Measurements from ENCODE around the gene PTPA.
A peak's percentile ranks its signal among the peaks of the same experiment; 100 is the strongest.

PTPA gene

GRCh38 chr9:129110740-129111527 is at the start of gene PTPA, which contains the start of gene CRAT:
Gene PTPA (plus strand): TSS chr9:129111415. CDS start chr9:129111601, 186 bp downstream.
Gene CRAT (minus strand): TSS chr9:129110793. CDS start chr9:129110509, 284 bp downstream.
- peak within 1 kb of the TSS; percentile 87 for H3K27ac ChIP-seq (ENCODE audit: extremely low read depth, low read depth, low read length)
- H3K9me3 ChIP-seq (ENCODE audit: control insufficient read depth, insufficient read depth, low read depth, low read length) = no peaks in the 10 kb centered on the region
- peaks cover 0 to 8% of the 10 kb centered on the region in 2 experiments; a peak in 2 of 3 replicates for H3K36me3 ChIP-seq (ENCODE audit: control insufficient read depth in 2 of 2, insufficient read depth in 1 of 2, low read length in 2 of 2)
- H3K4me3 ChIP-seq (ENCODE audit: low read depth, low read length) = peak within 1 kb of the TSS; percentile 97
- POLR2A ChIA-PET = interaction anchor here (0.6 to 3.7 kb wide), 10 partner anchors 8 to 1967 kb away, joined by 3 to 23 read pairs (median 4); partner anchors contain the start of genes DOLPP1, NTMT1 and SH3GLB2
- CTCF ChIA-PET = interaction anchor here (0.7 to 2.2 kb wide), 4 partner anchors 13 to 63 kb away, joined by 3 to 12 read pairs (median 4); no protein-coding TSS in a partner anchor
- peaks cover 4% of the 10 kb centered on the region; the same call in 1 of the 2 replicates for H3K4me1 ChIP-seq (ENCODE audit: control insufficient read depth, insufficient read depth, low read length)
- TF ChIP-seq KLF16 (tag by site-specific recombination; IDR thresholded peaks at IDR 0.05) (peak; percentile 77), GLI4 (tag by site-specific recombination; IDR thresholded peaks at IDR 0.05) (no peak), SALL2 (tag by site-specific recombination; IDR thresholded peaks at IDR 0.05; ENCODE audit: borderline replicate concordance) (no peak), ZNF48 (tag by site-specific recombination; IDR thresholded peaks at IDR 0.05) (no peak), YY1 (tag by site-specific recombination; IDR thresholded peaks at IDR 0.05) (peak; percentile 97), ZNF596 (tag by site-specific recombination; IDR thresholded peaks at IDR 0.05) (no peak), ZNF366 (tag by site-specific recombination; conservative IDR thresholded peaks at IDR 0.05) (no peak), ZBTB17 (tag by site-specific recombination; IDR thresholded peaks at IDR 0.05) (peak; percentile 63), ZNF214 (tag by site-specific recombination; IDR thresholded peaks at IDR 0.05; ENCODE audit: borderline replicate concordance) (peak; percentile 29; the same call in 1 of the 2 replicates), ZNF354C (tag by site-specific recombination; IDR thresholded peaks at IDR 0.05; ENCODE audit: borderline replicate concordance, low read depth) (no peak), ZNF792 (tag by site-specific recombination; IDR thresholded peaks at IDR 0.05) (no peak), SP7 (tag by site-specific recombination; IDR thresholded peaks at IDR 0.05) (peak; percentile 87), ZNF155 (tag by site-specific recombination; IDR thresholded peaks at IDR 0.05) (no peak), ZBTB20 (tag by site-specific recombination; IDR thresholded peaks at IDR 0.05) (no peak), ZNF394 (tag by site-specific recombination; IDR thresholded peaks at IDR 0.05; ENCODE audit: borderline replicate concordance) (peak; percentile 54; the same call in 1 of the 2 replicates), ZNF843 (tag by site-specific recombination; IDR thresholded peaks at IDR 0.05) (0 out of 2 replicates have a peak, but pooled peaks have one; percentile 13), ZFP69B (tag by site-specific recombination; IDR thresholded peaks at IDR 0.05) (peak; percentile 56; the same call in 1 of the 2 replicates), HIC1 (tag by site-specific recombination; IDR thresholded peaks at IDR 0.05) (no peak), KLF7 (tag by site-specific recombination; IDR thresholded peaks at IDR 0.05; ENCODE audit: borderline replicate concordance) (no peak; the same call in 1 of the 2 replicates), ZNF701 (tag by site-specific recombination; IDR thresholded peaks at IDR 0.05) (no peak), ZNF221 (tag by site-specific recombination; IDR thresholded peaks at IDR 0.05; ENCODE audit: borderline replicate concordance) (peak; percentile 41; the same call in 1 of the 2 replicates), ZNF830 (tag by site-specific recombination; IDR thresholded peaks at IDR 0.05; ENCODE audit: low read depth) (no peak), ZNF223 (tag by site-specific recombination; IDR thresholded peaks at IDR 0.05) (no peak), ZNF23 (tag by site-specific recombination; IDR thresholded peaks at IDR 0.05; ENCODE audit: borderline replicate concordance) (no peak), ZNF624 (tag by site-specific recombination; IDR thresholded peaks at IDR 0.05) (no peak), ZNF548 (tag by site-specific recombination; IDR thresholded peaks at IDR 0.05) (0 out of 2 replicates have a peak, but pooled peaks have one; percentile 31), ZNF398 (tag by site-specific recombination; IDR thresholded peaks at IDR 0.05) (no peak), ZNF239 (tag by site-specific recombination; IDR thresholded peaks at IDR 0.05) (no peak), ZFHX2 (tag by site-specific recombination; conservative IDR thresholded peaks at IDR 0.05) (peak; percentile 66), ZNF664 (tag by site-specific recombination; IDR thresholded peaks at IDR 0.05) (no peak), ZNF488 (tag by site-specific recombination; IDR thresholded peaks at IDR 0.05) (no peak), ZSCAN23 (tag by site-specific recombination; IDR thresholded peaks at IDR 0.05) (no peak), ZNF37A (tag by site-specific recombination; IDR thresholded peaks at IDR 0.05) (no peak), ZNF658 (tag by site-specific recombination; IDR thresholded peaks at IDR 0.05) (no peak), KLF1 (tag by site-specific recombination; IDR thresholded peaks at IDR 0.05) (peak; percentile 43)

Data from HEK293 (cell line).